Activated CD4-positive, CD25-positive, alpha-beta regulatory T cell (primary cell): Measurements from ENCODE around the gene KHDRBS1.
"Not testable (repeated sequence)": the region's sequence is repeated elsewhere in the genome, so short reads cannot be mapped to it uniquely, and the experiment has no call there.

Experiments
- DNase-seq, 4 experiments: peaks; one replicate each; lab custom pipeline; 2025; lab: John Stamatoyannopoulos, UW

Gene KHDRBS1, protein sequence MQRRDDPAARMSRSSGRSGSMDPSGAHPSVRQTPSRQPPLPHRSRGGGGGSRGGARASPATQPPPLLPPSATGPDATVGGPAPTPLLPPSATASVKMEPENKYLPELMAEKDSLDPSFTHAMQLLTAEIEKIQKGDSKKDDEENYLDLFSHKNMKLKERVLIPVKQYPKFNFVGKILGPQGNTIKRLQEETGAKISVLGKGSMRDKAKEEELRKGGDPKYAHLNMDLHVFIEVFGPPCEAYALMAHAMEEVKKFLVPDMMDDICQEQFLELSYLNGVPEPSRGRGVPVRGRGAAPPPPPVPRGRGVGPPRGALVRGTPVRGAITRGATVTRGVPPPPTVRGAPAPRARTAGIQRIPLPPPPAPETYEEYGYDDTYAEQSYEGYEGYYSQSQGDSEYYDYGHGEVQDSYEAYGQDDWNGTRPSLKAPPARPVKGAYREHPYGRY

DNA sequence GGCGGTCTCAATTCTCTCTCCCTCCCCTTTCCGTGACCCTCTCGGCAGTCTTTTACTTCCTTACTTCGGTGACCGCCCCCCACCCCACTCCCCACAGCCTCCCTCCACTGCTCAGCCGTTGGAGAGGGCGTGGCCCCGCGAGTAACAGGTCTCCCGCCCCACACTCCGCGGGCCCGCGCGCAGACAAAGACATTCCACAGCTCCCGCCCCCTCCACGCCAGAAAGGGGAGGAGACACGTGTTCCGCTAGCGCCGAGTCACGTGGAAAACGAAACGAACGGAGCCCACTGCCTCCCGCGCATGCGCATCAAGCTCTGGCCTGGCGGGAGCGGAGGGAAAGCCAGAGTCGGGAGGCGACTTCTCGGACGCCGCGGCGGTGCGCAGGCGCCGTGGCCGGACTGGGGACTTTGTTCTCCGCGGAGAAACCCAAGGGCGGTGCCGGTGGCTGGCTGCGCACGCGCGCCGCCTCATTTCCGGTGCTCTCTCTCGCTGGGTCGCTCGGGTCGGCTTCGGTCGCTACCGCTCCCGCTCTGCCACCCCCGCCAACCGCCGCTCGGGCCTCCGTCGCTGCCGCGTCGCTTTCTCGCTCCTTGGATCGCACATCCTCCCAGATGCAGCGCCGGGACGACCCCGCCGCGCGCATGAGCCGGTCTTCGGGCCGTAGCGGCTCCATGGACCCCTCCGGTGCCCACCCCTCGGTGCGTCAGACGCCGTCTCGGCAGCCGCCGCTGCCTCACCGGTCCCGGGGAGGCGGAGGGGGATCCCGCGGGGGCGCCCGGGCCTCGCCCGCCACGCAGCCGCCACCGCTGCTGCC is at the start of gene KHDRBS1:
TSS of gene KHDRBS1 (plus strand) at position 483 of the 813 bp plus-strand sequence. CDS start at position 611, 128 bp downstream.
- peak; percentile 93 to 98 (median 96) for DNase-seq

DNA sequence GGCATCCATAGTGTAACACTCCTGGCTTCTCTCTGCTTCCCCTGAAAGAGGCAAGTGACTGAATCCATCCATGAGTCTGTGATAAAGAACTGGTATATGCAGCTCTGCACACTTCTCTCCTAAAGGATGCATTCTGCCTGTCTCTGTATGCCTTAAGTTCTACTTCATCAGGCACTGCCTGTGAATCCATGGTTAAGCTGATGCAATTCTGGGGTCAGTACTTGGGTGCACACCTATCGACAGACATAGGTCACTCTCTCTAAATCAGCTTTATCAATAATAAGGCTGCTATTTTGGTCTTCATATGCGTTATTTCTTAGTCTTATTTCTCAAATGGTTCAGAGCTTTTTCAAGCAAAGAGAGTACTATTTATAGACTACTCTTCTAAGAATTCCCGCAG is 42.8 kb upstream of the KHDRBS1 start:
- DNase-seq: no peak

- no peak for DNase-seq
Measured at GRCh38 chr1:31976401-31976800, 37.3 kb upstream of the KHDRBS1 start.

- DNase-seq: no peak
Measured at GRCh38 chr1:31977385-31978131, 36.1 kb upstream of the KHDRBS1 start.

GRCh38 chr1:31978843-31979400 is 34.7 kb upstream of the KHDRBS1 start:
- DNase-seq: no peak

DNA sequence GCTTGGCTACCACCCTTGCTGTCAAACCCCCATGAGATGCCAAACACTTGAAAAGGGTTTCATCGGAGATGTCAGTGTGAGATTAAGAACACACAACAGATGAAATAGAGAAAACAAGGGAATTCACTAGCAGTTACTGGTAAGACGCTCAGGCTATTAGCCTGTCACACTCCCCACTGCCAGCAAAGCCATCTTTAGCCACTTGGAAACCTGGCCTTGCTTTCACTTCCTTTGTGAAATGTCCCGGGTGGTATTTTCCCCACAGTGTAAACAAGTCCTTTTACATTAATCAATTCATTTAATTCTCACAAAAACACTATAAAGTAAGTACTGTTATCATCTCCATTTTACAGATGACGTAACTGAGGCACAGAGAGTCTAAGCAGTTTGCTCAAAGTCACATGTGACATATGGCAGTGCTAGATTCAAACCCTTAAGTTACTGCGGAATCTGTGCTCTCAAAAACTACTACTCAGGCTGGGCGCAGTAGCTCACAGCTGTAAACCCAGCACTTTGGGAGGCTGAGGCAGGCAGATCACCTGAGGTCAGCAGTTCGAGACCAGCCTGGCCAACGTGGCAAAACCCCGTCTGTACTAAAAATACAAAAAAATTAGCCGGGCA is 32.7 kb upstream of the KHDRBS1 start:
- no peak for DNase-seq

GRCh38 chr1:31981456-31981839 is 32.2 kb upstream of the KHDRBS1 start:
- no peak for DNase-seq

DNA sequence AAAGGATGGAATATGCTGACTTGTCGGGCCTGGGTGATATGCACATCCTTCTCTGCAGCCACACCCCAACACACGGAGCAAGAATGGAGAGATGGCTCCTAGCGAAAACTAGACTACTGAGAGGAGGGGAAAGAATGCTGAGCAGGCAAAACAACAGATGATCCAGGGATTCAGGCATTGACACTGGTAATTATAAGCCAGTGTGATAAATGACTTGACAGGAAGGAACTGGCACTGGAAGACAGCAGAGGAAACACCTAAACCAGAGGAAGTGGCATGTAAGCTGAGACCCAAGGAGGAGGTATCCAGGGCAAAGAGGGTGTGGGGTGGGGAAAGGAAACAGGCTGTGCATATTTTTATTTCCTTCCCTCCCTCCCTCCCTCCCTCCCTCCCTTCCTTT is 31.7 kb upstream of the KHDRBS1 start:
- DNase-seq: no peak

DNA sequence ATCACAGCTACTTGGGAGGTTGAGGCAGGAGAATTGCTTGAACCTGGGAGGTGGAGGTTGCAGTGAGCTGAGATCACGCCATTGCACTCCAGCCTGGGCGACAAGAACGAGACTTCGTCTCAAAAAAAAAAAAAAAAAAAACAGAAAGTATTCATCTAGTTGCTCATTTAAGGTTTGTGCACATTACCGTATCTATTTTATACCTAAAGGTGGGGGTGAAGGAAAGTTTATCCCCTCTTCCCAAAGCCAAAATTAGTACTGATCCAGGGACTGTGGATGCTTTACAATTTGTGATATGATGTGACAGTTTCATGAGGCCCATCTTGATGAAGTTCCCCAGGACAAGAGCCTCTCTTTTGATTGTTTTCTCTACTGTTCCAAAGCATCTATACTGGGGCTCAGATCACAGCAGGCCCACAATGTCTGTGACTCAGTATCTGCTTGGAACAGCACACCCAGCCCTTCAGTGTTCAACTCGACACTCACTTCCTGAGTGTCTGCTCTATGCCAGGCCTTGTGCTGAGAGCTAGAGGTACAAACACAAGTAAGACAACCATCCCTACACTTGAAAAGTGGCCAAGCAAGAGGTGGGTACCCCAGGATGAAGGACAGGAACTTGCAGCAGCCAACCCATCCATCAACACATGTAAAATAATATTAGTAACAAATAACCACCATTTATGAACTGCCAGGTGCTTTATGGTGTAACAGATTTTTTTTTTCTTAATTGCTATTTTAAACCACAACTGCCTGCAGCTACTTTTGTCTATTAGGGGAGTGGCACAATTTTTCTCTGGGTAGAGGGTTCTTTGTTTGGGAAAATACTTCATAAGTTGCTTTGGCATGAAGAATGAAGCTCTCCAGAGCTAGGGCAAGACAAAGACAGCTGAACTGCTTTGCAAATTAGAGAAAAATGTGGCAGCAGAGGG is 29.0 kb upstream of the KHDRBS1 start:
- DNase-seq: peak in 2 of 4 experiments; percentile 6 to 8

DNA sequence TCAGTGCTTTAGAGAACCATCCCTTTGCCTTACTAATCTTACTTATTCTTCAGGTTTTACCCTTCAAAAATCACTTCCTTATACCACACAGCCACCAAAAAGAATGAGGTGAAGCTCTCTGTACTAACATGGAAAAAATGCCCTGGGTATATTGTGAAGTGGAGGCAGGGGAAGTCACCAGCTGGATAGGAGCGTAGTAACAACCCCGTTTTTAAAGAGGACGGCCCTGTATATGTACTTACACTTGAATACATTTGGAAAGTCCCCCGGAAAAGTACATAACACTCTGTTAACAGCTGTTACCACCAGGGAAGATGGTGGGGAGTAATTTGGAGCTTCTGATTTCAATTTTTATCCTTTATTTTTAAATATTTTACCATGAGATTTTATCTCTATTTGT is 28.2 kb upstream of the KHDRBS1 start:
- no peak for DNase-seq

DNA sequence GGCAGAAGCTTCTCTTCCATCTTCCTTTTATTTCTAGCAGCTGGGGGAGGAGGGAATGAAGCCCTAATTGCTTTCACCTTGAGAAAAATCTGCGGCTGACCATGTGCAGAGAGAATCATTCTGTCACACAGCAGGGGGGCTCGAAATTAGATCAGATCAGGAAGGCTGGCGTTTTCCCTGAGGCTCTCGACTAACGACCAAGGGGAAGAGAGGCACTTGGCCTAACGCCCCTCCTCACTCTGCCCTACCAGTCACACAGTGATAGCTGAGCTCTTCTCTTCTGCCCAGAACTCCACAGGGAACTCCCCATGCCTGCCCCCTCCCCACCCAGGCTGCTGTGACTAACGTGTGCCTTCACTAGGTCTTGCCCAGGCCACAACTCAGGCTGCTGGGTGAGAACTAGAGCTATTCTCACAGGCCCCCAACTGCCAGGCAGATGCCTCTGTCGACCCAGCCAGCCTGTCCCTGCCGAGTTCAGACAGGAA is 26.5 kb upstream of the KHDRBS1 start:
- DNase-seq: no peak

GRCh38 chr1:31989964-31990363 is 23.7 kb upstream of the KHDRBS1 start:
- no peak for DNase-seq

DNA sequence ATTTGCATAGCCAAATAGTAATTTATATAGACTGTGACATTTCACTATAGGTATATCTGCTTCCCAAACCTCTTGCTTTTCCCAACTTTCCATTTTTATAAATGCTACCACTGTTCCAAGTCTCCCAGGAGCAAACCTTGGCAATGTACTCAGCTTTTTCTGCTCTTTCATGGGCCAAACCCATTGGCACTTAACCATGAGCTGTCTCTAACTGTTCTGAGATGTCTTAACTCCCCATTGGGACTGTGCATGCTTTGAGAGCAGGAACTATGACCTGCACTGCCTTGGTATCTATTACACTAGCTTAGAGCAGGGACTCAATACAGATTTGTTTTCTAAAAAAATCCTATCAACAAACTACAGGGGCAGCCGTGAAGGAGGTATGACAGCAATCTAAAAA is 22.5 kb upstream of the KHDRBS1 start:
- no peak for DNase-seq

DNA sequence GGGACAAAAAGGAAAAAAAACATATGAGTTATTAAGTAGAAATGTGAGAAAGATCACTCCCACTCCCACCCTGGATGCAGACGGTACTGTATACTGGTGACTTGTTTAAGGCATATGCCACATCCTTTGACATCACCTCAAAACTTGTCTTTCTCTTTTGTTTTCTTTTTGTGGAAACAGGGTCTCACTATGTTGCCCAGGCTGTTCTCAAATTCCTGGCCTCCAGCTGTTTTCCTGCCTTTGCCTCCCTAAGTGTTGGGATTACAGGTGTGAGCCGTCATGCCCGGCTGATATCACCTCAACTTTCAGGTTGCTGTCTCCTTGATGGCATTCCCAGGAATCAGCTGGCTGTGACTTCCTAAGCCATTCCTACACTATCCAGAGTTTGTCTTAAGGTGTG is 18.4 kb upstream of the KHDRBS1 start:
- DNase-seq: no peak

GRCh38 chr1:31996121-31996520 is 17.5 kb upstream of the KHDRBS1 start:
- not testable (repeated sequence) for DNase-seq

DNA sequence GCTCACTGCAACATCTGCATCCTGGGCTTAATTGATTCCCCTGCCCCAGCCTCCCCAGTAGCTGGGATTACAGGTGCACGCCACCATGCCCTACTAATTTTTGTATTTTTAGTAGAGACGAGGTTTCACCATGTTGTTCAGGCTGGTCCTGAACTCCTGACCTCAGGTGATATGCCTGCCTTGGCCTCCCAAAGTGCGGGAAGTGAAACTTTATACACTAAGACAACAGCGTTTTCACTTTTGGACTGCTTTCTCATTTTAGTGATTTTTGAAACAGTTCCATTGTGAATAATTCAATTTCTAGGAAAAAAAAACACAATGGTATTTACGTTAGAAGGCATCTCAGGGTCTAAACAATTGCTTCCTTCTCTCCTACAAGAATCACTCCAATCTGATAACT is 11.8 kb upstream of the KHDRBS1 start:
- DNase-seq: no peak

GRCh38 chr1:32002285-32002684 is 11.4 kb upstream of the KHDRBS1 start:
- DNase-seq: not testable (repeated sequence)

DNA sequence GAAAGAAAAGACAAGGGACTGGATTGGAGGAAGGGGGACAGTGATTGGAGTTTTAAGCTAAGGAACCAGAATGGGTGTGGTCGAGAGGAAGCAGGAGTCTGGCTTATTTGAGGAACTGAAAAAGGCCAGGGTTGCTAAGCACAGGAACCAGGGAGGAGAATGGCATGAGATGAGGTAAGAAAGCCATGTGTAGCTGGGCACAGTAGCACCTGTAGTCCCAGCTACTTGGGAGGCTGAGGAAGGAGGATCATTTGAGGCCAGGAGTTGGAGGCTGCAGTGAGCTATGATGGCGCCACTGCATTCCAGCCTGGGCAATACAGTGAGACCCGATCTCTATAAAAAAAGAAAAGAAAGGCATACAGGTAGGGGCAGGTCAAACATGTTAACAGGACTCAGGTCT is 8.1 kb upstream of the KHDRBS1 start:
- no peak for DNase-seq

DNA sequence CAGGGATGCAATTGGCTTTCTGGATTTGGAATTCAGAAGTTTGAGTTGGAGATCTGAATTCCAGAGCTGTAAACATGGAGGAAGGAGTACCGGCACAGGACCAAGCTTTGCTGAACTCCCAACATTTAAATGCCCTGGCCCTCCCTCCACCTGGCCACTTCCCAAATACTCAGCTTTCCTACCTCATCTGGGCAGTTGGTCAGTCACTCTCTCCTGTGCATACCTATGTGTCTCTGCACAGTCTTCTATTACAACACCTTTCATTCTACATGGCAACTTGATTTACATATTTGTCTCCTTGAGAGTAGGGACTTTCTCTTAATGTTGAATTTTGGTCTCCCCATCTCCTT is 6.1 kb upstream of the KHDRBS1 start:
- DNase-seq: no peak

- DNase-seq: no peak
Measured at GRCh38 chr1:32010246-32010645, 3.4 kb upstream of the KHDRBS1 start.
